ENCODE measurements around the gene PDXK. TPM values are rescaled to one million over a fixed set of nuclear protein-coding genes. Genes with fewer than 3 reads are reported as not detected.

PDXK gene
- total RNA-seq, 6 experiments from 2014 or later: 52.9 to 87.5 (median 58.9) TPM

- ATAC-seq: no peak
- Histone ChIP-seq H3K4me1 (peaks cover 0 to 33% (median 8%) of the 10 kb centered on the region in 4 donors), H3K36me3 (no peaks in the 10 kb centered on the region), H3K4me3 (no peak overlapping the region), H3K27ac (peak overlapping the region in 1 of 3 donors; percentile 2), H3K9me3 (no peaks in the 10 kb centered on the region), H3K27me3 (no peaks in the 10 kb centered on the region)
- DNase-seq: no peak
- TF ChIP-seq POLR2A (IDR thresholded peaks at IDR 0.05): no peak
- TF ChIP-seq CTCF (IDR thresholded peaks at IDR 0.05): no peak
- 36% methylated on average over 7 of the region's 26 CpGs for WGBS (ENCODE audit: insufficient coverage, low coverage, low lambda C conversion rate, missing lambda C conversion rate)
- intact Hi-C loops (cut with DNase I): loop anchor here (5.0 to 10.0 kb wide), 4 partner anchors 75 to 167 kb away; no protein-coding TSS in a partner anchor
Observed at GRCh38 chr21:43809853-43810504, 91.0 kb downstream of the PDXK start.

- no peak overlapping the region for H3K4me3 ChIP-seq
- H3K9me3 ChIP-seq: no peaks in the 10 kb centered on the region
- H3K27me3 ChIP-seq: no peaks in the 10 kb centered on the region
- H3K4me1 ChIP-seq: peaks cover 0 to 33% (median 8%) of the 10 kb centered on the region in 4 donors
- no peak overlapping the region for H3K27ac ChIP-seq
- DNase-seq (peak; percentile 92 to 95 (median 94)), ATAC-seq (peak; percentile 89 to 94 (median 92))
- no peaks in the 10 kb centered on the region for H3K36me3 ChIP-seq
- peak; percentile 90 to 99 (median 95) for TF ChIP-seq CTCF (IDR thresholded peaks at IDR 0.05)
- no peak for TF ChIP-seq POLR2A (IDR thresholded peaks at IDR 0.05)
- 13% methylated on average over 13 of the region's 23 CpGs for WGBS (ENCODE audit: insufficient coverage, low coverage, low lambda C conversion rate, missing lambda C conversion rate)
- intact Hi-C loops (cut with DNase I): loop anchor here (5.0 to 10.0 kb wide), 3 partner anchors 74 to 167 kb away; no protein-coding TSS in a partner anchor
Observed at GRCh38 chr21:43810505-43811261, 91.8 kb downstream of the PDXK start.

- Histone ChIP-seq H3K9me3 (no peaks in the 10 kb centered on the region), H3K27ac (no peak overlapping the region), H3K4me1 (peaks cover 0 to 33% (median 8%) of the 10 kb centered on the region in 4 donors), H3K27me3 (no peaks in the 10 kb centered on the region), H3K36me3 (no peaks in the 10 kb centered on the region), H3K4me3 (no peak overlapping the region)
- intact Hi-C loops (cut with DNase I): loop anchor here (5.0 to 10.0 kb wide), 3 partner anchors 73 to 166 kb away; no protein-coding TSS in a partner anchor
- peak in 1 of 3 donors; percentile 39 for DNase-seq
- whole genome bisulfite sequencing (ENCODE audit: insufficient coverage, low coverage, low lambda C conversion rate, missing lambda C conversion rate): 58% methylated on average over 2 of the region's 24 CpGs
- no peak for ATAC-seq
- no peak for TF ChIP-seq CTCF (IDR thresholded peaks at IDR 0.05)
Observed at GRCh38 chr21:43811262-43812105, 92.6 kb downstream of the PDXK start.

Small RNA genes lying within 50 kb of the gene (small RNA-seq; reads per million reads assigned to genes)
- gene AP001052.1: 0 reads per million in 2 experiments

Other genes with a start within 250 kb of the PDXK start
- gene HSF2BP, start 59.6 kb upstream of the PDXK start, total RNA-seq: under 1 TPM in 4 of 6 experiments, not detected in 2; 0.25 to 0.62 (median 0.37) TPM
- 10 to 100 TPM in 2 of 6 experiments, 1 to 10 TPM in 4; 8.0 to 17.0 (median 9.8) TPM for gene RRP1B, start 59.6 kb upstream of the PDXK start, total RNA-seq
- gene CSTB, start 57.2 kb downstream of the PDXK start, total RNA-seq: 100 to 1,000 TPM in 1 of 6 experiments, 10 to 100 TPM in 5; 16.6 to 137 (median 23.2) TPM
- gene RRP1, start 70.4 kb downstream of the PDXK start, total RNA-seq: 10 to 100 TPM in 4 of 6 experiments, 1 to 10 TPM in 2; 8.8 to 25.1 (median 12.9) TPM
- 100 to 1,000 TPM in 2 of 6 experiments, 10 to 100 TPM in 4; 56.9 to 111 (median 95.3) TPM for gene AGPAT3, start 146.1 kb downstream of the PDXK start, total RNA-seq